ENCODE data around the gene P3H1. TPM values are rescaled to one million over a fixed set of nuclear protein-coding genes. Genes with fewer than 3 reads are reported as not detected.
A peak's percentile ranks its signal among the peaks of the same experiment; 100 is the strongest.

Gene P3H1
- total and polyA plus RNA-seq, 2 of the 13 experiments (the other 11 are each of a cell fraction or from before 2014, with no cell fraction given): 64.6 to 120 TPM

DNA sequence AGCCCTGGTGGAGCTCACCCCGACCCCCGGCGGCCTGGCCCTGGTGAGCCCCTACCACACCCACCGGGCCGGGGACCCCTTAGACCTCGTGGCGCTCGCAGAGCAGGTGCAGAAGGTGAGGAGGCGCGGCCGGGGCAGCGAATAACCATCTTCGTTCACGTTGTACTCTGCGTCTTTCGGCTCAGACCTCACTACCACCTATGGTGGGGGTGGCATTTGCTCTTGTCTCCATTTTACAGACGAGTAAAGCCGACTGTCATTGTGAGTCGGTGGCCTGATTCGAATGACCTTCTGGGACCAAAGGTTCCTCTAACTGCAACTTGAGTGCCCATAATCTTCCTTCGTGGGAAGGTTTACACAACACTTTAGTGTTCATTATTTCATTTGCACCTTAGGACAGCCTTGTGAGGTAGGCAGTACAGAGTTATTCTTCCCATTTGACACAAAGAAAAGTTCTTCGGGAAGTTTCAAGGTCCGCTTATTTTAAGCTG lies 727 bp upstream of the P3H1 start (continued):
- TF ChIP-seq ZSCAN31 (CRISPR knock-in tag; IDR thresholded peaks at IDR 0.05; ENCODE audit: low read depth) (0 out of 2 replicates have a peak, but pooled peaks have one; percentile 1), ONECUT2 (CRISPR knock-in tag; IDR thresholded peaks at IDR 0.05) (no peak), CC2D1A (CRISPR knock-in tag; IDR thresholded peaks at IDR 0.05) (0 out of 2 replicates have a peak, but pooled peaks have one; percentile 22), GATA4 (IDR thresholded peaks at IDR 0.05; ENCODE audit: borderline replicate concordance, low read depth) (0 out of 2 replicates have a peak, but pooled peaks have one; percentile 40), AGO2 (optimal IDR thresholded peaks at IDR 0.05; ENCODE audit: low read depth, low read length) (peak; percentile 10), ZNF563 (CRISPR knock-in tag; IDR thresholded peaks at IDR 0.05) (no peak), ZNF687 (CRISPR knock-in tag; IDR thresholded peaks at IDR 0.05) (peak; percentile 44), ATF7-NPFF (CRISPR knock-in tag; IDR thresholded peaks at IDR 0.05; ENCODE audit: low read depth) (0 out of 2 replicates have a peak, but pooled peaks have one; percentile 48), ZNF75D (CRISPR knock-in tag; IDR thresholded peaks at IDR 0.05; ENCODE audit: borderline replicate concordance) (no peak)
- TF ChIP-seq, protein P1, sequence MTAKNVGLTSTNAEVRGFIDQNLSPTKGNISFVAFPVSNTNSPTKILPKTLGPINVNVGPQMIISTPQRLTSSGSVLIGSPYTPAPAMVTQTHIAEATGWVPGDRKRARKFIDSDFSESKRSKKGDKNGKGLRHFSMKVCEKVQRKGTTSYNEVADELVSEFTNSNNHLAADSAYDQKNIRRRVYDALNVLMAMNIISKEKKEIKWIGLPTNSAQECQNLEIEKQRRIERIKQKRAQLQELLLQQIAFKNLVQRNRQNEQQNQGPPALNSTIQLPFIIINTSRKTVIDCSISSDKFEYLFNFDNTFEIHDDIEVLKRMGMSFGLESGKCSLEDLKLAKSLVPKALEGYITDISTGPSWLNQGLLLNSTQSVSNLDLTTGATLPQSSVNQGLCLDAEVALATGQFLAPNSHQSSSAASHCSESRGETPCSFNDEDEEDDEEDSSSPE (CRISPR knock-in tag; IDR thresholded peaks at IDR 0.05): peak; percentile 13; the same call in 1 of the 2 replicates
- TF ChIP-seq, protein P2, sequence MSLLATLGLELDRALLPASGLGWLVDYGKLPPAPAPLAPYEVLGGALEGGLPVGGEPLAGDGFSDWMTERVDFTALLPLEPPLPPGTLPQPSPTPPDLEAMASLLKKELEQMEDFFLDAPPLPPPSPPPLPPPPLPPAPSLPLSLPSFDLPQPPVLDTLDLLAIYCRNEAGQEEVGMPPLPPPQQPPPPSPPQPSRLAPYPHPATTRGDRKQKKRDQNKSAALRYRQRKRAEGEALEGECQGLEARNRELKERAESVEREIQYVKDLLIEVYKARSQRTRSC (CRISPR knock-in tag; IDR thresholded peaks at IDR 0.05; ENCODE audit: low read depth): no peak
- TF ChIP-seq, protein P3, sequence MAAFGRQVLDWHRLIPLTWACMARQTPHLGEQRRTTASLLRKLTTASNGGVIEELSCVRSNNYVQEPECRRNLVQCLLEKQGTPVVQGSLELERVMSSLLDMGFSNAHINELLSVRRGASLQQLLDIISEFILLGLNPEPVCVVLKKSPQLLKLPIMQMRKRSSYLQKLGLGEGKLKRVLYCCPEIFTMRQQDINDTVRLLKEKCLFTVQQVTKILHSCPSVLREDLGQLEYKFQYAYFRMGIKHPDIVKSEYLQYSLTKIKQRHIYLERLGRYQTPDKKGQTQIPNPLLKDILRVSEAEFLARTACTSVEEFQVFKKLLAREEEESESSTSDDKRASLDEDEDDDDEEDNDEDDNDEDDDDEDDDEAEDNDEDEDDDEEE (CRISPR knock-in tag; IDR thresholded peaks at IDR 0.05): no peak
- TF ChIP-seq, protein P4, sequence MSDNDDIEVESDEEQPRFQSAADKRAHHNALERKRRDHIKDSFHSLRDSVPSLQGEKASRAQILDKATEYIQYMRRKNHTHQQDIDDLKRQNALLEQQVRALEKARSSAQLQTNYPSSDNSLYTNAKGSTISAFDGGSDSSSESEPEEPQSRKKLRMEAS (IDR thresholded peaks at IDR 0.05): peak; percentile 70
- TF ChIP-seq, protein P5, sequence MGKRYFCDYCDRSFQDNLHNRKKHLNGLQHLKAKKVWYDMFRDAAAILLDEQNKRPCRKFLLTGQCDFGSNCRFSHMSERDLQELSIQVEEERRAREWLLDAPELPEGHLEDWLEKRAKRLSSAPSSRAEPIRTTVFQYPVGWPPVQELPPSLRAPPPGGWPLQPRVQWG (CRISPR knock-in tag; IDR thresholded peaks at IDR 0.05; ENCODE audit: borderline replicate concordance, low read depth): no peak

All from HepG2 (cell line).